Kidney (tissue), 14 donors: ENCODE results near the gene SERPINB11. TPM values are rescaled to one million over a fixed set of nuclear protein-coding genes. Genes with fewer than 3 reads are reported as not detected.
"Not testable (repeated sequence)": the region's sequence is repeated elsewhere in the genome, so short reads cannot be mapped to it uniquely, and the experiment has no call there.

ENCODE experiments used
- DNase-seq, 5 donors: peaks; one replicate each; pipeline ENCODE4 v3.0.0-alpha.2; 2013 to 2020
- FAIRE-seq: peaks from 2 replicates; lab custom pipeline; 2012; peaks lifted over from hg19 to GRCh38; lab: Jason Lieb, UNC
- H3K27ac ChIP-seq, 2 donors: one replicate each; pipeline ENCODE4 v1.7.0; 2013; ENCODE audit warnings: low read depth in 2 of 2, low read length in 2 of 2, inconsistent platforms in 1 of 2
- H3K27me3 ChIP-seq: one replicate; pipeline ENCODE4 v1.7.1; 2013; ENCODE audit warnings: low read length, inconsistent platforms; ENCODE audit not compliant: control insufficient read depth, insufficient read depth
- H3K36me3 ChIP-seq, 3 donors: one replicate each; pipeline versions ENCODE4 v1.7.0 to v1.7.1; 2013; ENCODE audit warnings: low read length in 3 of 3, control low read depth in 1 of 3, inconsistent platforms in 1 of 3; ENCODE audit not compliant: insufficient read depth in 3 of 3, control insufficient read depth in 2 of 3
- H3K4me1 ChIP-seq, 3 donors: one replicate each; pipeline versions ENCODE4 v1.7.0 to v1.7.1; 2013; ENCODE audit warnings: low read length in 3 of 3, inconsistent platforms in 1 of 3, low read depth in 1 of 3; ENCODE audit not compliant: control insufficient read depth in 2 of 3, insufficient read depth in 2 of 3
- H3K4me3 ChIP-seq, 3 donors: one replicate each; pipeline versions ENCODE4 v1.7.0 to v1.8.1; 2013; ENCODE audit warnings: low read length in 3 of 3, control low read depth in 1 of 3, inconsistent platforms in 1 of 3
- H3K9ac ChIP-seq, 3 donors: one replicate each; pipeline versions ENCODE4 v1.7.0 to v1.7.1; 2013; ENCODE audit warnings: low read length in 3 of 3, control low read depth in 1 of 3, inconsistent platforms in 1 of 3
- H3K9me3 ChIP-seq, 3 donors: one replicate each; pipeline versions ENCODE4 v1.7.0 to v1.7.1; 2013; ENCODE audit warnings: low read length in 3 of 3, control low read depth in 1 of 3, inconsistent platforms in 1 of 3; ENCODE audit not compliant: control insufficient read depth in 2 of 3, insufficient read depth in 1 of 3
- CTCF ChIP-seq: IDR thresholded peaks from 3 replicates; pipeline ENCODE4 v1.5.1; 2012; ENCODE audit warnings: mild to moderate bottlenecking, moderate library complexity, borderline replicate concordance; ENCODE audit not compliant: insufficient read depth; ENCODE audit errors: extremely low read depth
- intact Hi-C: fragments of 100-400 bp; cut with DNase I; formaldehyde crosslinking; loops from one replicate; pipeline ENCODE4 v1.11.1; 2022
- polyA plus RNA-seq: library from polyadenylated mRNA; stranded (reverse); fragments of 350-450 nt; fragmentation: Illumina TruSeq; extraction: RNeasy Lipid Tissue Mini Kit (QIAGEN cat#74804); gene quantifications from one replicate; pipeline ENCODE4 v1.2.3, GENCODE V29; 2014; ENCODE audit warnings: low read depth, low replicate concordance; ENCODE audit not compliant: insufficient read depth
- total RNA-seq: library from RNA; stranded (reverse); fragmentation: NEBNext Ultra II Directional; extraction: Animal tissue kit (Norgen Biotek cat#: 25700); gene quantifications from one replicate; pipeline ENCODE4 v1.2.1, GENCODE V29; 2021
- donor health status: control.
- donor health status: control.
- donor health status: control.
- donor health status: control.
- donor health status: control.
- donor health status: DM: yes; HTN: yes; CAD: no.
- donor health status: Normal renal cell carcinoma (clear cell type).

SERPINB11 gene
- total and polyA plus RNA-seq, 2 donors from 2014 or later = not detected

GRCh38 chr18:63752636-63753035, 49.9 kb downstream of the SERPINB11 start:
- H3K27ac ChIP-seq = no peak overlapping the region
- no peak for TF ChIP-seq CTCF
- H3K9ac ChIP-seq = no peak overlapping the region
- H3K9me3 ChIP-seq = no peaks in the 10 kb centered on the region
- FAIRE-seq (no peak), DNase-seq (no peak)
- intact Hi-C loops = no loop called here
- no peaks in the 10 kb centered on the region for H3K27me3 ChIP-seq
- H3K36me3 ChIP-seq = no peaks in the 10 kb centered on the region
- H3K4me3 ChIP-seq = no peak overlapping the region
- peaks cover 0 to 9% (median 0%) of the 10 kb centered on the region in 3 donors for H3K4me1 ChIP-seq

GRCh38 chr18:63753676-63754075, 50.9 kb downstream of the SERPINB11 start:
- H3K27me3 ChIP-seq = no peaks in the 10 kb centered on the region
- H3K36me3 ChIP-seq = no peaks in the 10 kb centered on the region
- no peaks in the 10 kb centered on the region for H3K9me3 ChIP-seq
- FAIRE-seq (no peak), DNase-seq (no peak)
- H3K4me3 ChIP-seq = no peak overlapping the region
- peaks cover 0 to 9% (median 0%) of the 10 kb centered on the region in 3 donors for H3K4me1 ChIP-seq
- no peak overlapping the region for H3K27ac ChIP-seq
- TF ChIP-seq CTCF = no peak
- no peak overlapping the region for H3K9ac ChIP-seq
- intact Hi-C loops = no loop called here

- no peaks in the 10 kb centered on the region for H3K36me3 ChIP-seq
- no peak overlapping the region for H3K9ac ChIP-seq
- FAIRE-seq = no peak
- DNase-seq = no peak
- H3K27me3 ChIP-seq = no peaks in the 10 kb centered on the region
- TF ChIP-seq CTCF = no peak
- intact Hi-C loops = no loop called here
- no peak overlapping the region for H3K27ac ChIP-seq
- H3K9me3 ChIP-seq = peaks cover 0 to 5% (median 2%) of the 10 kb centered on the region in 3 donors
- H3K4me1 ChIP-seq = peaks cover 0 to 4% (median 0%) of the 10 kb centered on the region in 3 donors
- H3K4me3 ChIP-seq = no peak overlapping the region
These were observed 54.8 kb downstream of the SERPINB11 start for GRCh38 chr18:63757541-63757940.

DNA sequence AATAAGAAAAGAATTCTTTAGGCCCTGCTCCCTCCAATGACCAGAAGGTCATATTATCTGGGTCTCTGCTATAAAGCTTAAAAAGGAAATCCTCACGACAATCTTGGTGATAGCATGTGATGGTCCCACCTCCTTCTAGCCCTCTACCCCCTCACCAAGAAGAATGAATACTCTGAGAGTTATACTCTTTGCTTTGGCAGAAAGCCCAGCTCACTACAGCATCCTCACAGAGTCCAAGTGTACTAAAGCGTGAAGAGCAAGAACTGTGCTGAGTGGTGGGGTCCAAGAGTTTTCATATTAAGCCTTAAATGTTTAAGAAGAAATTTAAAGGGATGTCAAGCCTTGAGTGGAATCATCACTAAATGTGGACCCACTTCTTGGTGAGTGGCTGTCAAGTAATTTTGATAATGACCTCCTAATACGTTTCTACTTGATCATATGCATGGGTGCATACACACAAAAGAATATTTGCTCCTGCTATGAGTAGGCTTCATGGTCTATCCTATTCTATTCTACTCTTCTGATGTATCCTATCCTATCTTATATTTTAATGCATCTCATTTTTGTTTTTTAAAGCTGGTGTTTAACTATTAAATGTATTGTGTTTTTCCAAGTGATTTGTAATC, 56.0 kb downstream of the SERPINB11 start:
- Histone ChIP-seq H3K9me3 (peaks cover 0 to 5% (median 2%) of the 10 kb centered on the region in 3 donors), H3K4me1 (peaks cover 0 to 4% (median 0%) of the 10 kb centered on the region in 3 donors), H3K4me3 (no peak overlapping the region), H3K27me3 (no peaks in the 10 kb centered on the region), H3K36me3 (no peaks in the 10 kb centered on the region), H3K9ac (no peak overlapping the region), H3K27ac (no peak overlapping the region)
- intact Hi-C loops = no loop called here
- DNase-seq (peak in 1 of 5 donors; percentile 54), FAIRE-seq (no peak)
- TF ChIP-seq CTCF = no peak

- H3K4me3 ChIP-seq, H3K36me3 ChIP-seq, H3K9ac ChIP-seq, DNase-seq, H3K27ac ChIP-seq, H3K27me3 ChIP-seq, H3K9me3 ChIP-seq, intact Hi-C loops, H3K4me1 ChIP-seq, FAIRE-seq: not testable (repeated sequence)
These were observed 57.0 kb downstream of the SERPINB11 start for GRCh38 chr18:63759786-63760185.
